ENCODE measurements around the gene CARD9.

Gene CARD9

DNA sequence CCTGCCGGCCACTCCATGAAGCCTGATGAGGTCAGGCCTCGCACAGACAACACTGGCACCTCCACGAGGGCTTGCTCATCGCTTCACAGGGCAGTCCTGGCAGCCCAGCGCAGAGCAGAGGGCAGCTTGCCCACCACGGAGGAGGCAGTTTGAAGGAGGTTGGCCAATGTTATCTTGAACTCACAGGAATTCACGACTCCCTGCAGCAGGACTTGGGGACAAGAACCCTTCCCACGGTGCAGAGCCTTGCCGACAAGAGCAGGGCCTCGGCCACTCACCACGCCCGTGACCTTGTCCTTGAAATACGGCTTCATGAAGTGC lies 21.5 kb upstream of the CARD9 start:
- TF ChIP-seq, protein P1, sequence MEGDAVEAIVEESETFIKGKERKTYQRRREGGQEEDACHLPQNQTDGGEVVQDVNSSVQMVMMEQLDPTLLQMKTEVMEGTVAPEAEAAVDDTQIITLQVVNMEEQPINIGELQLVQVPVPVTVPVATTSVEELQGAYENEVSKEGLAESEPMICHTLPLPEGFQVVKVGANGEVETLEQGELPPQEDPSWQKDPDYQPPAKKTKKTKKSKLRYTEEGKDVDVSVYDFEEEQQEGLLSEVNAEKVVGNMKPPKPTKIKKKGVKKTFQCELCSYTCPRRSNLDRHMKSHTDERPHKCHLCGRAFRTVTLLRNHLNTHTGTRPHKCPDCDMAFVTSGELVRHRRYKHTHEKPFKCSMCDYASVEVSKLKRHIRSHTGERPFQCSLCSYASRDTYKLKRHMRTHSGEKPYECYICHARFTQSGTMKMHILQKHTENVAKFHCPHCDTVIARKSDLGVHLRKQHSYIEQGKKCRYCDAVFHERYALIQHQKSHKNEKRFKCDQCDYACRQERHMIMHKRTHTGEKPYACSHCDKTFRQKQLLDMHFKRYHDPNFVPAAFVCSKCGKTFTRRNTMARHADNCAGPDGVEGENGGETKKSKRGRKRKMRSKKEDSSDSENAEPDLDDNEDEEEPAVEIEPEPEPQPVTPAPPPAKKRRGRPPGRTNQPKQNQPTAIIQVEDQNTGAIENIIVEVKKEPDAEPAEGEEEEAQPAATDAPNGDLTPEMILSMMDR (IDR thresholded peaks at IDR 0.05; ENCODE audit: control insufficient read depth, insufficient read depth, low read depth, low read length, missing control alignments), result no peak
- no peak overlapping the region for H3K4me3 ChIP-seq (ENCODE audit: control insufficient read depth, low read depth, low read length)
- DNase-seq (ENCODE audit: low read depth), result no peak

DNA sequence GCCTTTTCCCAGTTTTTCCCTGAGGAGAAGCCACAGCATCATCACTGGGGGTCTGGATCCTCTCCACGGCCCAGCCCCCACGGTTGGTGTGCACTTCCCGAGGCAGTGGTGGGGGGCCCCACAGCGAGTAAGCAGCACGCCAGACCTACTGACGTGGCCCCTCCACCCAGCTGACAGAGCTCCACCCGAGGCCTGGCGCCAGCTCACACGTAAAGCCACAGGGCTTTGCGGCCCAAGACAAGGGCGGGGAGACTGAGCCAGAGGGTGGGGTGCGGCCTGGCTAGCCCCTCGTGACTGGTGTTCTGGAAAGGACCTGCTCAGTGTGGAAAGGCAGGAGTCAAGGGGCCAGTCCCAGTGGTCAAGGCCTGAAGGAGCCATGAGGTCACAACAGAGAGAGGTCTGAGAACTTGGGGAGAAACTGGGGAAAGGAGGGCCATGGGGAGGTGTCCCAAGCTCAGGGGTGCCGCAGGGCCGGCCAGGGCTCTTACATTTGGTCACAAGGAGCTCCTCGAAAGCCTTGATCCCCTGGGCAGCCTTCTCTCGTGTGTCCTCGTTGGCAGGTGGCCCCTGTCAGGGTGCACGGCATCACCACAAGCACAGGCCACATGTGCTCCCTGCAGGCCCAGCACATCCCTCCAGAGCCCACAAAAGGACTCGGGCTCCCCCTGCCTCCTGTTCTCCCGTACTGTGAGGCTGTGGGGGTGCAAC lies 21.0 kb upstream of the CARD9 start:
- H3K4me3 ChIP-seq (ENCODE audit: control insufficient read depth, low read depth, low read length), result no peak overlapping the region
- no peak for DNase-seq (ENCODE audit: low read depth)
- TF ChIP-seq, protein P1 (IDR thresholded peaks at IDR 0.05; ENCODE audit: control insufficient read depth, insufficient read depth, low read depth, low read length, missing control alignments), result no peak

DNA sequence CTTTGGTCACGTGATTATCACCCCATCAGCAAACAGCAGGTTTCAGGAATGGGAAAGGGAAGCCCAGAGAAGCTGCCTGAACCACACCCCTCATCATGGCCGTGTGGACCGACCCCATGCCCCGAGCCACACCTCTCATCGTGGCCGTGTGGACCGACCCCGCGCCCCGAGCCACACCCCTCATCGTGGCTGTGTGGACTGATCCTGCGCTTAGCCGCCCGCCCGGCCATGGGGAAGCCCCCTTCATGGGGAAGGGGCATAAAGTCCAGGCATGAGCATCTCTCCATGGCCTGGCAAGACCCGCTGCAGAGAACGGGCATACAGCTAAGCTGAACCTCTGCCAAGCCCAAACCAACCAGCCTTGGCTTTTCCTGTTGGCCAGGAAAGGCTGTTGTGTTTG lies 20.1 kb upstream of the CARD9 start:
- TF ChIP-seq, protein P1 (IDR thresholded peaks at IDR 0.05; ENCODE audit: control insufficient read depth, insufficient read depth, low read depth, low read length, missing control alignments), result no peak
- no peak overlapping the region for H3K4me3 ChIP-seq (ENCODE audit: control insufficient read depth, low read depth, low read length)
- no peak for DNase-seq (ENCODE audit: low read depth)

DNA sequence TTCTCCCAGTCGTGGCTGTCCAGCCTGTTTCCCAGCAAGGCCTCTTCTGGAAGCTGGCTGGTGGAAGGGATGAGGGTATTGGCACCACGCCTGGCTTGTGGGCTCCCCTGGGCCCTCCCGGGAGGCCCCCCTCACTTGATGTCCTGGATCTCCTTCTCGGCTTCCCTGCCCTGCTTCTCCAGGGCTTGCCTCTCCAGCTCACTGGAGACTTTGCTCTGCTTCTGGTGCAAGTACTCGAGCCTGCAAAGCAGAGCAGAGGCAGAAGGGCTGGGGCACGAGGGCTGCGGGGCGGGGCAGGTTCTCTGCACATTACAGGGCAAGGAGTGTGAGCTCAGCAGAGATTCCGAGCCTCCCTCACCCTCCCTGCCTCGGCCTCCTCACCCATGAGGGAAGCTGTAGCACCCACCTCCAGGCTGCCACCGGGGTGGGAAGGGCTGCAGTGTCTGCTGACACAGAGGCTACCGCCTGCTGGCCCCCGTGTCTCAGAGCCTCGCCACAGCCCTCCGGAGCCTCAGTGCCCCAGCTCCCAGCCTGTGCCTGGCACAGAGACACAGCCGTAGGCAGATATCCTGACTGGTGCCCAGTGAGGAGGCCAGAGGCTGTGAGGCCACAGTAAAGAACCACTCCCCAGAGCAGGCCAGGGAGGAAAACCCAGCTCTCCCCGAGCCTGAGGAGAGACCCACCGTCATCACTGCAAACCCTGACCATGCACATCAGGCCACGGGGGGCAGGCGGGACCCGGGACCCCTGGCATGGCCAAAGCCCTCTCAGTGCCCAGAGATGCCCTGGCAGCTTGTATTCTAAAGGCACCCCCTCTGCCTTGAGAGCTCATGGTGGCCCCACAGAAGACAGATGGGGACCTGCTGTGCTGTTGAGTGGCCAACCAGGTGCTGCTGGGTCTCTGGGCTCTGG lies 19.3 kb upstream of the CARD9 start:
- DNase-seq (ENCODE audit: low read depth), result no peak
- TF ChIP-seq, protein P1 (IDR thresholded peaks at IDR 0.05; ENCODE audit: control insufficient read depth, insufficient read depth, low read depth, low read length, missing control alignments), result no peak
- H3K4me3 ChIP-seq (ENCODE audit: control insufficient read depth, low read depth, low read length), result no peak overlapping the region

DNA sequence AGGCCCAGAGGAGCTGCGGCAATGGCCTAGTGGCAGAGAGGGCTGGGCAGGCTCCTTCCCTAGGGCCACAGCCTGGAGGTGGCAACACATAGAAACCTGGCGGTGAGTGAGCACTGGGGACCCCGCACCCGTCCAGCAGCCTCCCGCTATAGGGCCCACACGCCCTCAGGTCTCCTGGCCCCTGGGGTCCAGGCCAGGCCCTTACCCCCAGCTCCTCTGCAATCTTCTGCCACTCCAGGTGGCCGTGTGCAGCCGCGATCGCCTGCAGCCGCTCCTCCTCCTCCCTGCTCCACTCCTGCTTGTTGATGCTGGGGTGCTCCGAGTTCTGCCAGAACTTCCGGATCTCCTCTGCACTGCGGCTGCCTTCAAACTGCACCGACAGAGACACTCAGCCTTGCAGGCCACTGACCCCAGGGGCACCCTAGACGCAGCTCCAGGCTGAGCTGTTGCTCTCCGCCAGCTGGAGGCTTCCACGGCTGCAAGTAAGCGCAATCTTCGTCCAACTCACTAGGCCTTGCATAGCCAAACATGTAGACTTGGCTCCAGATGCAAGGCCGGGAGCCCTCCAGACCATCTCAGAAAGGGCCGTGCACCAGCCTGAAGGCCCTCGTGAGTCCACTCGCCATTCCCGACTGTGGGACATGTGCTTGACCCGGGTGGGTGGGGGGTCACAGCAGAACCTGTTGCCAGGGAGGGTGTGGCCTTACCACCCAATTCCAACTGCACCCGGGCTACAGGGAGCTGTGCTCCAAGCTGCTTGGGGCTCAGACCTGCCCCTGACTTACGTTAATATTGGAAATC lies 18.5 kb upstream of the CARD9 start:
- no peak for DNase-seq (ENCODE audit: low read depth)
- TF ChIP-seq, protein P1 (IDR thresholded peaks at IDR 0.05; ENCODE audit: control insufficient read depth, insufficient read depth, low read depth, low read length, missing control alignments), result no peak
- H3K4me3 ChIP-seq (ENCODE audit: control insufficient read depth, low read depth, low read length), result no peak overlapping the region

DNA sequence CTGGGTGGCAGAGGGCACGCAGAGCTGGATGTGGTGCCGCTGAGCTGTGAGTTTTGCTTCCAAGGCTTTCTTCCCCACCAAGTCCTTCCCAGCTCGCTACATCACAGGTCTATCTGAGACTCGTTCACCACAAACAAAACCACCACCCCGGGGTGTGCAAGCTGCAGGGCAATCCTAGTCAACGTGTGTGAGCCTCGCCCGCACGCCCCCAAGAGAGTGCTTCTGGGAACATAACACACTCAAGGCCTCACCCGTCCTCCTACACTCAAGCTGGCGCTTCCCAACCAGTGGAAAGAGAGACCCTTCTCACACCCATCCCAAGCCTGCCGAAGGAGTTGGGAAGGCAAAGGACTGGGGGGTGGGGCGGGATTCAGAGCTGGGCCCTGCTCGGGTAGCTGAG lies 15.9 kb upstream of the CARD9 start:
- TF ChIP-seq, protein P1 (IDR thresholded peaks at IDR 0.05; ENCODE audit: control insufficient read depth, insufficient read depth, low read depth, low read length, missing control alignments), result no peak
- no peak for DNase-seq (ENCODE audit: low read depth)
- H3K4me3 ChIP-seq (ENCODE audit: control insufficient read depth, low read depth, low read length), result no peak overlapping the region
